NCI-H128 (cell line): ENCODE data around the gene ZNF560.
A peak's percentile ranks its signal among the peaks of the same experiment; 100 is the strongest.

ENCODE experiments used
- DNase-seq: peaks from one replicate; lab custom pipeline; 2025; ENCODE audit not compliant: unreplicated experiment; lab: John Stamatoyannopoulos, UW

ZNF560 gene

GRCh38 chr19:9436358-9436757 lies 62.1 kb downstream of the ZNF560 start:
- no peak for DNase-seq

- DNase-seq, result peak; percentile 62
These were observed 62.8 kb downstream of the ZNF560 start, which contains the start of gene ZNF266 for GRCh38 chr19:9435279-9436268. Gene ZNF266 (minus strand): TSS chr19:9435573. CDS start chr19:9420089, 15,484 bp downstream.

- no peak for DNase-seq
These were observed 66.9 kb downstream of the ZNF560 start for GRCh38 chr19:9431475-9431874.

GRCh38 chr19:9430444-9430843 lies 68.0 kb downstream of the ZNF560 start:
- DNase-seq, result no peak

GRCh38 chr19:9427941-9428340 lies 70.5 kb downstream of the ZNF560 start:
- no peak for DNase-seq
